Cortex of kidney (tissue), 1 donor: ENCODE measurements around the gene ABLIM1.
"Not testable (repeated sequence)": the region's sequence is repeated elsewhere in the genome, so short reads cannot be mapped to it uniquely, and the experiment has no call there.

Source experiments
- DNase-seq: peaks from one replicate; lab custom pipeline; 2025; lab: John Stamatoyannopoulos, UW

ABLIM1 gene

GRCh38 chr10:114658175-114658574 lies at the start of gene ABLIM1:
Gene ABLIM1 (minus strand): TSS chr10:114658275. CDS start chr10:114658200, 75 bp downstream.
- no peak for DNase-seq

GRCh38 chr10:114706458-114707055 lies 48.5 kb upstream of the ABLIM1 start:
- DNase-seq, result no peak

- no peak for DNase-seq
These were observed 46.6 kb upstream of the ABLIM1 start for GRCh38 chr10:114704679-114705078.

DNA sequence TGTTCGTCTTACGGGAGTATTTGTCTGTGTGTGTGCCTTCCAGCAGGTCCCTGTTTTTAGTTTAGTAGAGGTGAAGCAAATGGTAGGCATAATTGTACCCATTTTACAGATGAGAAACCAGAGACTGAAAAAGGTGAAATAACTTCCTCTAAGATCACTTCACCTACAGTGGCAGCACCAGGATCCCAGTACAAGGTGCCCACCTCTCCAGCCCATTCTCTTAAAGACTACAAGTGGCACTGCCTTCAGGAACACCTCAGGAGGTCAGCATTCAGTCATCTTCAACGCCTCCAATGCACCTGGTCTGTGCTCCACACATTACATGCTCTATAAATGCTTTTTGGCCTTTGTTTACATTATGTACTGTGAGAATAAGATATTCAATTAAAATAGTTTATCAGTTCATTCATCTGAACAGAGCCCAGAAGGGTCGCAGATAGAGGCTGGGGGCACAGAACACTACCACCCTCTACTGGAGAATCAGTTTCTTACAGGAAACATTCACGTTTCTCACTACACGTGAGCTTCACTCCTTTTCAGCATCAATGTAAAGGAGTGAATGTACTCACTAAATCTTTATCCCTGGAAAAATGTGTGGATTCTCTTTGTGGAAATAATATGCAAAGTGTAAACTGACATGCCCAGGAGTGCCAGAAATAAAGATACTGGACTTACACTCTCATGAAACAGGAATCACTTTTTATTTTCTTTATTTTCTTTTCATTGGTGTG lies 45.5 kb upstream of the ABLIM1 start:
- no peak for DNase-seq

DNA sequence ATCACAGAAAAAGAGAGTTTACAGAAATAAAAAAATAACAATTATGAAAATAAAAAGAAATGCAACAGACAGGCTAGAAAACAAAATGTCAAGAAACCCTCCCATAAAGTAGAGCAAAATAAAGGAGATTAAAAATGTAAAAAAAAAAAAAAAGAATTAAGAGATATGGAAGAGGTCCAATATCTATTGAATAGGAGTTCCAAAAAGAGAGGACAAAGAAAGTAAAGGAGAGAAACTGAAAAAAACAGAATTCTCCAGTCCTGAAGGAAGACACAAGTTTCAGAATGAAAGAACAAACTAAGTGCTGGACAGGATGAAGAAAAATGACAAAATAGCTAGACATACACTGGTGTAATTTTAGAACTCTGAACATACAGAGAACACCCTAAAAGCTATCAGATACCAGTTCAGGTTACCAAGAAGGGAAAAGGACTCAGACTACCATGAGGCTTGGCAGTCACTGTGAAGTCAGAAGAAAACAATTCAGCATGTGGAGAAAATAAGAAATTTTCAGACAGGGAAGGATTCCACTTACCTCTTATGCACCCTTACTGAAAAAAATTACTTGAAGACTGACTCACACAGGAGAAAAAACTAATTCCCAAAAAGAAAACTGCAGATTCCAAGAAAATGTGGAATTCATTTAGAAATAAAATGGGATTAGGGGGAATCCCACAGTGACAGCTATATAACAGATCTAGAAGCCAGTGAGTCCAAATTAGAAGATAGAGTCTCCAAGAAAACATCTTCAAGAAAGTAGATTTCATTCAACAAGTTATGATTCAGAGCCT lies 40.4 kb upstream of the ABLIM1 start:
- no peak for DNase-seq

DNA sequence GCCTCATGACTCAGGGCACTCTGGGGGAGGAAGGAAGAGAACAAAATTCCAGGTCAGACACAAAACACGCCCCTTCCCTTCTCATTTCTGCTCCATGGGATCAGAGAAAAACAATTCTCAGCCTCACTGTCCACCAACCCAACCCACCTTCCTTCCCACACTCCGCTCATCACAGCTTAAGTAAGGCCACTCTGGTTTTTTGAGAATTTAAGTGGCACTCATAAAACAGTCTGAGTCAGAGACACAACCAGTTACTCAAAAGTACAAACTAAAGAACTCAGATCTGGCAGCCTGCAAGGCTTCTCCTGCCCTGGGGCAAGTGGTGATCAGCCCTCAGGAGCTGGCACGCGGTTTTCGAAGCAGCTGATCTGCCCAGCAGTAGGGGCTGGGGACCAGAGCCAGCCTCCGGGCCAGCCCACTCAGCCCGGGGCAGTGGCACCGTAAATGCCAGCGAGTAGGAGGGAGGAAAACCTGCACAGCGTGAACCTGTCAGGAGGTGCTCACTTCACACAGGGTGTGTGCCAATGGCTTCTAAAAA lies 39.1 kb upstream of the ABLIM1 start:
- no peak for DNase-seq

- not testable (repeated sequence) for DNase-seq
These were observed 38.2 kb upstream of the ABLIM1 start for GRCh38 chr10:114696301-114696700.

DNA sequence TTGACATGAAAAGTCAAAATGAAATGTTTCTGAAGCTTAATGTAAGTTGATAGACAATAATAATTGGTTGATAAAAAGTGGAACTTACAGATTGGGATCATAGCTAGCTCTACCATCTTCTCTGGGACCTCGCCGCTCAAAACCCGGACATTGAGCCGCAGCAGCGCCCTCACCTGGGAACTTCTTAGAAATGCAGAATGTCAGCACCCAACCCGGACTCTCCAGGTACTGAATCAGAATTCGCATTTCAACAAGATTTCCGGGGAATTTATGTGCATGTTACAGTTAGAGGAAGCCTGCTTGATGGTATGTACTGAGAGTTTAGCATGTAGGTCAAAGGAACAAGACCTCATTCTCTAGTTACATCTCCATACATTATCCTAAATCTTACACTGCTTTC lies 36.7 kb upstream of the ABLIM1 start:
- no peak for DNase-seq

DNA sequence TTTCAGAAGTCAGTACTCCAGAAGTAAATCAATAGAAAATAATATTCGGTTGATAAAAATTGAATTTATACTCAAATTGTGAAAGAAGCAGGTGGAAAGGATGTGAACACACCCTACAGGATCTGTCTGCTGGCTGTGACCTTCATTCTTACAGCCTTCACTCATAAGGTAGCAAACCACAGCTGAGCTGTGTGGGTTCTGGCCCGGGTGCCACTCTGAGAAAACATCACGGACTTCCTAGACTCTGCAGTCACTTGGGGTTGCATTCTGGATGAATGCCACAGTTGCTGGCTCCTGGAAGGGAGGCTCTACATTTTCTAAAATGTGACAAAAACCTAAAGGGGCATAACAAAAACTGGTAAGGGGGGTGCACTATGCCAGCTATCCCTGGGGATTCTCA lies 36.0 kb upstream of the ABLIM1 start:
- no peak for DNase-seq

DNA sequence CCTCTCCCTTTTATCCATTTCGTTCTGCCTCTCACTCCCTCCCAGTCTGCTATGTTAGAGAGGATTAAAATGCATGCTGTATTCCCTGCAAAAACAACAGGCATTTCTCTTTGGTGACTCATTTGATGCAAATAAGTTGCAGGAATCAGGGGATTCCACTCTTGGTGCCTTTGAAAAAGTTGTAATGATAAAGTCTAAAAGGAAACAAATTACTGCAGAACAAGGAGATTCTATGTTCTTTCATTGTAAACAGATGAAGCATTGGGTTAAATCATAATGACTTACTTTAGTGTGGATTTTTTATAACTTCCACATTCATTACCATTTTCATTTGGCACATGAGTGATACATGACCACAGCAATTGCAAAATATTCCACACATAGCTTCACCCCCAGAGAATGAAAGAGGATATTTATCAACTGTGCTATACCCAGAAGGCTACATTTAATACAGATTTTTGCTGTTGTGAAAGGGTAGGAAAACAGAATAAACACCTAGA lies 33.4 kb upstream of the ABLIM1 start:
- no peak for DNase-seq

GRCh38 chr10:114688786-114689185 lies 30.7 kb upstream of the ABLIM1 start:
- no peak for DNase-seq

GRCh38 chr10:114687459-114687858 lies 29.4 kb upstream of the ABLIM1 start:
- no peak for DNase-seq

- no peak for DNase-seq
These were observed 27.9 kb upstream of the ABLIM1 start for GRCh38 chr10:114686013-114686412.

GRCh38 chr10:114685456-114685855 lies 27.4 kb upstream of the ABLIM1 start:
- DNase-seq, result no peak

DNA sequence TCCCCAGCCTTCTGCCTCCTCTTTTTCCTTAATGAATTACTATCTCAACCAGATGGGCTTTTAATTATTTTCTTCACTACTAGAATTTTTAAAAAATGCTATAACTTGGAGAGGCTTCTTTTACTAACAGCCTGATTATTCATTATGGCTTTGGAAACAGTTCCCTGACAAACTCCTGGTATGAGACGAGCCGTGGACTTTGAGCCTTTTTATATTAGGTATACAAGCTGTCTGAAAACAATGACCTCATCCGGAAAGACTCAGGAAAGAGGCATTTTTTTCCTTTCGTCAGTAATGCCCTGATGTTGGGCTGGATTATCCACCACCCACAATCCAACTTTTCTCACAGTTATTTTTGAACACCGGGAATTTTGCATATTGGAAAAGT lies 26.7 kb upstream of the ABLIM1 start:
- no peak for DNase-seq

DNA sequence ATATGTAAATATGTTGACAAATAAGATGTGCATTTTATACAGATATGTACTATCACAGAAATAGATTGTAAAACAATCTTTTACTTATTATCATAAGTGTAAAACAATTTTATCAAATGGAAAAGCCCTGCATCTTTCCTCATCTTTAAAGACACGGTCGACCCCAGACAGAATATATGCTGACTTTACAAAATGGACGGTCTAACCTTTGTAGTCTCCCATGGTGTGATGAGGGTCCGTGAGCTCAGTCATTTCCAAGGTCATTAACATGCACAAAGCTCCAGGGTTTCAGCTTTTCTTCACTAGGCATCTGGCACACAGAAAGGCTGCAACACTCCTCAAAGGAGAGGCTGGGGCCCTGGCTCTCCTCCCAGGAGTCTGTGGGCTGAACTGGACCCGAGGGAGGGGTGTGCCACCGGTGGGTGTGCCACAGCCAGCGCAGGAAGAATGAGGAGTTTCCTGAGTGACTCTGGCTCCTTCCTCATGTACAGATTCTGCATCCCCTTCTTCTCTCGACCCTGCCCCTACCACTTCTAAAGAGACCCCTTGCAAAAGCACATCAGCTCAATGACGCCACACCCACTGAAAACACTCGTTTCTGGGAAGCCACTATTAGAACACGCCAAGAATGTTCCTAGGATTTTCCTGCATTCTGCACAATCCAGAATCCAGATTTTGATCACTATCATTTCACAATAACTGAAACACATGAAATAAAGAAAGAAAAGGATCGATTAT lies 26.2 kb upstream of the ABLIM1 start:
- DNase-seq, result no peak

GRCh38 chr10:114683593-114683992 lies 25.5 kb upstream of the ABLIM1 start:
- no peak for DNase-seq

GRCh38 chr10:114683162-114683561 lies 25.1 kb upstream of the ABLIM1 start:
- DNase-seq, result no peak

DNA sequence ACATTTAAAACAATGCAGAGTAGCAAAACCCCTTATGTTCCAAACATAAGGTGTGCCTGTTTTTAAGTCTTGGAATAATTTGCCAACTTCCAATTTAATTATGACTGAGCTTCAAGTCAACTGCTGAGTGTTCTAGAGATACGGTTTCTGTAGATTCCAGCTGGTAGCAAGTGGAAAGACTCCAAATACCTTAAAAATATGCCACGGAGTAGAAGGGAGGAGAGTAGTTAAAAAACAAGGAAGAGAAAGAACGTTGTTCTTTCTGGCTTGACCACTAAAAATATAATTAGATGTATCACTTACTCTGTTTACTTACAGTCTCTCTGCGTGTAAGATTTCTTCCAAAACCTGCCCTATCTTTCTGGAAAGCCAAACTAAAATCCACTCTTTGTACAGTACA lies 24.5 kb upstream of the ABLIM1 start:
- no peak for DNase-seq

GRCh38 chr10:114682121-114682520 lies 24.0 kb upstream of the ABLIM1 start:
- DNase-seq, result no peak

DNA sequence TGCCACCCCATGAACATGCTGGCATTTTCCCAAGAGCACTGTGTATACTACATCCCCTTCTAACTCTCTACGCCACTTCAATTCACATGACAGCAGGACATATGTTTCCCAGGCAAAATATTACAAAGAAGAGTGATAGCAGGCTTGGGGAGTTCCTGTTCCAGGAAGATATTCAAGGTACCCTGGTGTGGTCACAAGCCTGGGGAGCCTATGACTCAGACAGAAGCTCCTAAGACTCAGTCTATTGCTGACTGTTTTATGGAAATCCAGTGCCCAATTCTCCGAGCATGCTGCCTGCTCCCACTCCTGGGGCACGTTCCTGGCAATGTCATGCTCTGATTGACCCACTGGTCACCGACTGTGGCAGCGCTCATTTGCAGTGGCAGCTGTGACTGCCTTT lies 23.5 kb upstream of the ABLIM1 start:
- no peak for DNase-seq

DNA sequence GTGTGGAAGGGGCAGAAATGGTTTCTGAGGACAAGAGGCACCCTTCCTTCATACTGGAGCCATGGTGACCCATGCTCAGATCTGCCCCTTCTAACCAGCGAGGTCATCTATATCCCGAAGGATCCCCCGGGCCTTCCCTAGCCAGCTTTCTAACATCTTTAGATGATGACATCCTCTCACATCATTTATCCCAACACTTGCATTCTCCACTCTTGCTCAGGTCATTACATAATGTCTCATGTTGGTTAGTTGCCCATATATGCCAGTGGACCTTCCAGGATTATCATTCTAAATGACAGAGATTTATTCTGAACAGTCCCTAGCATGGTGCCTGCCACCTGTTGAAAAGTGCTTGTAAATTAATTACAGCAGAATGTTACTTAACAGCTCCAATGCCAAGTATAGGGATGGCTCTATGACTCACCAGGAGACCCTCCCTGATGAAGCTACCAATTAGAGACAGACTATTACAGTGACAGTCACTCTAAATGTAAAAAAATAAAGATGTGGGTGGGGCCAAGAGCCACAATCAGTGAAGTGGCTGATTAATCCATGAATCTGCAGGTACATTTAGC lies 22.6 kb upstream of the ABLIM1 start:
- no peak for DNase-seq
